Measurements from ENCODE around the gene AGR3. TPM values are rescaled to one million over a fixed set of nuclear protein-coding genes. Genes with fewer than 3 reads are reported as not detected.

Gene AGR3
- total RNA-seq, 2 experiments from 2014 or later = not detected

DNA sequence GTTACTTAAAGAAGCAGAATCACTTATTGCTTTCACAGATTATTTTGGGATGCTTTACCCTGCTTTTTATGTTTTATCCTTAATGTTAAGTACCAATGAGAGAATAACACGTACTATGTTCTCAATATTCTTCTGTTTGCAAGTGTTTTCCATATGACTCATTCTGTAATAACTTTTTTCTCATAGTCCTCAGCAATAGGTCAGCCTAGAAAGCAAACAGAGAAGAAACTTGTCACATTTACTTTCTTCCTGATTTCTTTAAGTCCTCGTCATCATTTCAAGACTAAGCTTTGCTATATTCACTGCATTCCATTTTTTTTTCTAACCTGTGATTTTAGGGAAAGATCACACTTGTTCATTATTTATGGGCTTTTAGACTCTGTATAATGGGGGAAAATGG is 70.2 kb downstream of the AGR3 start:
- no peaks in the 10 kb centered on the region for H3K4me1 Mint-ChIP-seq

DNA sequence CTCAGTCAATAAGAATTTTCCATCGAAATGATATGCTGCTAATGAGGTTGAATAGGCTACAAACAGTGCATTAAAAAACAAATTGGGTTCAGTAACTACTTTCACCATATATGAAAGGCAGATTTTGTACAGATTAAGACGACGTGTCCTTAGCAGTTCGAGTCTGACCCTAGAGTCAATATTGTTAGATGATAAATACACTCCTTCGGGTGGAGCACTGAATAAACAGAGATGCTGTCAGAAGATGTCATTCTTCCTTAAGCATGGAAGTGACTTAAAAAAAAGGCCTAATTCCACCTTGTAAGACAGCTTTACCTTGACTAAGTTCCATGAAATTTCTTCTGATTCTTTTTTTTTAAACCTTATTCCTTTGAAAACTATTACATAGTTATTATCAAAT is 71.2 kb downstream of the AGR3 start:
- H3K9me3 Mint-ChIP-seq = no peaks in the 10 kb centered on the region
- no peak overlapping the region for H3K27ac Mint-ChIP-seq
- ChIA-PET POLR2A (no interaction called here), CTCF (interaction anchor here (1.2 kb wide), 1 partner anchor 9 kb away, joined by 6 read pairs; no protein-coding TSS in a partner anchor)
- no peaks in the 10 kb centered on the region for H3K4me1 Mint-ChIP-seq
- no peak overlapping the region for H3K4me3 Mint-ChIP-seq
- no peak for DNase-seq
- peaks cover 10% of the 10 kb centered on the region for H3K27me3 Mint-ChIP-seq
- H3K36me3 Mint-ChIP-seq (ENCODE audit: low read depth) = no peaks in the 10 kb centered on the region

More for the DNA sequence above, 70.2 kb downstream of the AGR3 start:
- Mint-ChIP-seq H3K27me3 (peaks cover 10% of the 10 kb centered on the region), H3K36me3 (ENCODE audit: low read depth) (no peaks in the 10 kb centered on the region), H3K9me3 (no peaks in the 10 kb centered on the region), H3K27ac (no peak overlapping the region), H3K4me3 (no peak overlapping the region)
- CTCF ChIA-PET = no interaction called here
- no peak for DNase-seq
- POLR2A ChIA-PET = no interaction called here

DNA sequence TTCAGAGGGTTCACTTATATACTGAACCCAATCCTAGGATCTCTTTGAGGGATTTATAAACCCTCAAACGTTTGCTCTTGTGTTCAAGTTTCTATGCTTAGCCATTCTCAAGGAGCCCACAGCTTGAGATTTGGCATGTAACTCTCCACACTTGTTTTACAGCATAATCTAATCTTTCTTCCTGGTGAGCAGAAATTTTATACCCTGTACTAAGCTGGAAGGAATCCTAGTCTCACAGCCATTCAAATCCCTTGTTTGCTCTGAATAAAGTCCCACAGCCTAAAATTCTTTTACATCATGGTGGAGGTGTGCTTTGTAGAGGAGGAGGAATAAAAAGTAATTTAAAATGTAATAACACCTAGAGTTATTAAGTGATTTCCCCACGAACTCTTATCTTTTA is 71.7 kb downstream of the AGR3 start:
- Mint-ChIP-seq H3K4me3 (no peak overlapping the region), H3K27ac (no peak overlapping the region), H3K9me3 (no peaks in the 10 kb centered on the region), H3K27me3 (peaks cover 10% of the 10 kb centered on the region), H3K4me1 (no peaks in the 10 kb centered on the region), H3K36me3 (ENCODE audit: low read depth) (no peaks in the 10 kb centered on the region)
- ChIA-PET POLR2A (no interaction called here), CTCF (interaction anchor here (1.2 kb wide), 1 partner anchor 9 kb away, joined by 6 read pairs; no protein-coding TSS in a partner anchor)
- DNase-seq = no peak

Other genes with a start within 250 kb of the AGR3 start
- gene ANKMY2, start 236.2 kb downstream of the AGR3 start, total RNA-seq = 10 to 100 TPM in 1 of 2 experiments, 1 to 10 TPM in 1; 9.8 to 10.3 TPM
- gene BZW2, start 235.8 kb downstream of the AGR3 start, total RNA-seq = 10 to 100 TPM; 51.3 to 61.2 TPM
- under 1 TPM; 0.31 to 0.50 TPM for gene TSPAN13, start 128.2 kb downstream of the AGR3 start, total RNA-seq
- gene AGR2, start 77.0 kb downstream of the AGR3 start, total RNA-seq = not detected

All from activated CD4-positive, alpha-beta T cell treated with anti-CD3 and anti-CD28 coated beads, Interleukin-2, amount 10 ng/mL, durations not matched to agents 7 days and 5 days (primary cell).